SW480 (cell line): ENCODE data around the gene CPEB1.
"Not testable (repeated sequence)": the region's sequence is repeated elsewhere in the genome, so short reads cannot be mapped to it uniquely, and the experiment has no call there.

Experiments used
- DNase-seq: peaks from one replicate; pipeline ENCODE4 v3.0.0-alpha.2; 2016; ENCODE audit warnings: low spot score

Gene CPEB1

GRCh38 chr15:82649226-82649999 is 2.2 kb upstream of the CPEB1 start:
- no peak for DNase-seq

- no peak for DNase-seq
These were observed 1.3 kb upstream of the CPEB1 start for GRCh38 chr15:82648257-82649103.

GRCh38 chr15:82647835-82648256 is 683 bp upstream of the CPEB1 start:
- no peak for DNase-seq

- no peak for DNase-seq
These were observed 716 bp downstream of the CPEB1 start for GRCh38 chr15:82646250-82647044.

- DNase-seq: not testable (repeated sequence)
These were observed 2.0 kb downstream of the CPEB1 start for GRCh38 chr15:82644967-82645852.

- DNase-seq: no peak
These were observed 3.2 kb downstream of the CPEB1 start for GRCh38 chr15:82643992-82644391.

- DNase-seq: no peak
These were observed 4.5 kb downstream of the CPEB1 start for GRCh38 chr15:82642656-82643055.

- no peak for DNase-seq
These were observed 5.9 kb downstream of the CPEB1 start for GRCh38 chr15:82641129-82641798.

GRCh38 chr15:82640672-82641071 is 6.5 kb downstream of the CPEB1 start:
- DNase-seq: no peak

- no peak for DNase-seq
These were observed 11.4 kb downstream of the CPEB1 start for GRCh38 chr15:82635798-82636197.

- DNase-seq: no peak
These were observed 17.1 kb downstream of the CPEB1 start for GRCh38 chr15:82630033-82630432.

GRCh38 chr15:82625136-82625535 is 22.0 kb downstream of the CPEB1 start:
- DNase-seq: no peak

GRCh38 chr15:82624438-82624837 is 22.7 kb downstream of the CPEB1 start:
- DNase-seq: no peak

GRCh38 chr15:82624008-82624407 is 23.2 kb downstream of the CPEB1 start:
- no peak for DNase-seq

GRCh38 chr15:82621970-82622369 is 25.2 kb downstream of the CPEB1 start:
- DNase-seq: peak; percentile 12

- no peak for DNase-seq
These were observed 33.4 kb downstream of the CPEB1 start for GRCh38 chr15:82613747-82614146.

- no peak for DNase-seq
These were observed 35.8 kb downstream of the CPEB1 start for GRCh38 chr15:82611348-82611747.

GRCh38 chr15:82602195-82602594 is 45.0 kb downstream of the CPEB1 start:
- no peak for DNase-seq

GRCh38 chr15:82599862-82600261 is 47.3 kb downstream of the CPEB1 start:
- DNase-seq: no peak

- no peak for DNase-seq
These were observed 49.3 kb downstream of the CPEB1 start for GRCh38 chr15:82597815-82598214.

GRCh38 chr15:82595766-82596165 is 51.4 kb downstream of the CPEB1 start:
- no peak for DNase-seq
